ENCODE measurements around the gene PRKAR1B. TPM values are rescaled to one million over a fixed set of nuclear protein-coding genes. Genes with fewer than 3 reads are reported as not detected.

Gene PRKAR1B
- polyA plus RNA-seq, 1 of the 3 experiments (the other 2 are of a cell fraction), result 63.7 TPM

GRCh38 chr7:516216-516605 is 210.9 kb downstream of the PRKAR1B start:
- Histone ChIP-seq H3K9me2 (no peaks in the 10 kb centered on the region), H3K4me1 (ENCODE audit: control insufficient read depth in 1 of 2, insufficient read depth in 2 of 2, low read depth in 1 of 2, low read length in 1 of 2) (peaks cover 0 to 29% of the 10 kb centered on the region in 2 experiments; a peak in 3 of 4 replicates), H4K20me1 (ENCODE audit: insufficient read depth) (peaks cover 55% of the 10 kb centered on the region), H3K27me3 (ENCODE audit: insufficient read depth) (no peaks in the 10 kb centered on the region), H2AFZ (ENCODE audit: low read depth) (no peak overlapping the region), H3K27ac (ENCODE audit: low read depth in 2 of 2, low read length in 1 of 2) (peak overlapping the region in 1 of 2 experiments; percentile 79; a peak in 2 of 4 replicates), H3K79me2 (ENCODE audit: insufficient read depth) (peaks cover 78% of the 10 kb centered on the region), H3F3A (replicated peaks; ENCODE audit: insufficient read depth) (peaks cover 22% of the 10 kb centered on the region), H3K4me3 (ENCODE audit: low read depth in 2 of 2, low read length in 1 of 2) (peak overlapping the region in 1 of 2 experiments; percentile 100; a peak in 2 of 4 replicates), H3K9ac (peak overlapping the region; percentile 91; the same call in 1 of the 2 replicates), H3K36me3 (replicated peaks in 1 of 2; ENCODE audit: control insufficient read depth in 1 of 2, insufficient read depth in 2 of 2, low read length in 1 of 2) (peaks cover 0 to 5% of the 10 kb centered on the region in 2 experiments), H3K4me2 (peak overlapping the region; percentile 96), H3K9me3 (no peaks in the 10 kb centered on the region)
- WGBS (ENCODE audit: low lambda C conversion rate), result 54% methylated on average over 13 of the region's 13 CpGs
- CTCF ChIA-PET, result interaction anchor here (1.0 to 1.3 kb wide), 2 partner anchors 37 to 44 kb away, joined by 3 read pairs; no protein-coding TSS in a partner anchor
- no peak for TF ChIP-seq NFIC (IDR thresholded peaks at IDR 0.05; ENCODE audit: borderline replicate concordance)
- TF ChIP-seq RCOR1 (IDR thresholded peaks at IDR 0.05; ENCODE audit: low read length), result no peak
- no peak for TF ChIP-seq POLR2AphosphoS5 (IDR thresholded peaks at IDR 0.05; ENCODE audit: low read depth, low read length)
- POLR2A ChIA-PET, result no interaction called here
- DNase-seq, result no peak

GRCh38 chr7:515628-516027 is 211.5 kb downstream of the PRKAR1B start:
- peaks cover 22% of the 10 kb centered on the region for H3F3A ChIP-seq (replicated peaks; ENCODE audit: insufficient read depth)
- H3K79me2 ChIP-seq (ENCODE audit: insufficient read depth), result peaks cover 78% of the 10 kb centered on the region
- no peak for TF ChIP-seq FOXM1 (IDR thresholded peaks at IDR 0.05; ENCODE audit: low read depth)
- no peak for TF ChIP-seq RCOR1 (IDR thresholded peaks at IDR 0.05; ENCODE audit: low read length)
- TF ChIP-seq, protein P1, sequence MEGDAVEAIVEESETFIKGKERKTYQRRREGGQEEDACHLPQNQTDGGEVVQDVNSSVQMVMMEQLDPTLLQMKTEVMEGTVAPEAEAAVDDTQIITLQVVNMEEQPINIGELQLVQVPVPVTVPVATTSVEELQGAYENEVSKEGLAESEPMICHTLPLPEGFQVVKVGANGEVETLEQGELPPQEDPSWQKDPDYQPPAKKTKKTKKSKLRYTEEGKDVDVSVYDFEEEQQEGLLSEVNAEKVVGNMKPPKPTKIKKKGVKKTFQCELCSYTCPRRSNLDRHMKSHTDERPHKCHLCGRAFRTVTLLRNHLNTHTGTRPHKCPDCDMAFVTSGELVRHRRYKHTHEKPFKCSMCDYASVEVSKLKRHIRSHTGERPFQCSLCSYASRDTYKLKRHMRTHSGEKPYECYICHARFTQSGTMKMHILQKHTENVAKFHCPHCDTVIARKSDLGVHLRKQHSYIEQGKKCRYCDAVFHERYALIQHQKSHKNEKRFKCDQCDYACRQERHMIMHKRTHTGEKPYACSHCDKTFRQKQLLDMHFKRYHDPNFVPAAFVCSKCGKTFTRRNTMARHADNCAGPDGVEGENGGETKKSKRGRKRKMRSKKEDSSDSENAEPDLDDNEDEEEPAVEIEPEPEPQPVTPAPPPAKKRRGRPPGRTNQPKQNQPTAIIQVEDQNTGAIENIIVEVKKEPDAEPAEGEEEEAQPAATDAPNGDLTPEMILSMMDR (IDR thresholded peaks at IDR 0.05), result no peak
- no peak for TF ChIP-seq EZH2phosphoT487 (IDR thresholded peaks at IDR 0.05; ENCODE audit: borderline replicate concordance, low read depth)
- TF ChIP-seq, protein P2, sequence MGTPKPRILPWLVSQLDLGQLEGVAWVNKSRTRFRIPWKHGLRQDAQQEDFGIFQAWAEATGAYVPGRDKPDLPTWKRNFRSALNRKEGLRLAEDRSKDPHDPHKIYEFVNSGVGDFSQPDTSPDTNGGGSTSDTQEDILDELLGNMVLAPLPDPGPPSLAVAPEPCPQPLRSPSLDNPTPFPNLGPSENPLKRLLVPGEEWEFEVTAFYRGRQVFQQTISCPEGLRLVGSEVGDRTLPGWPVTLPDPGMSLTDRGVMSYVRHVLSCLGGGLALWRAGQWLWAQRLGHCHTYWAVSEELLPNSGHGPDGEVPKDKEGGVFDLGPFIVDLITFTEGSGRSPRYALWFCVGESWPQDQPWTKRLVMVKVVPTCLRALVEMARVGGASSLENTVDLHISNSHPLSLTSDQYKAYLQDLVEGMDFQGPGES (IDR thresholded peaks at IDR 0.05; ENCODE audit: low read depth, low read length), result no peak
- TF ChIP-seq CHD2 (IDR thresholded peaks at IDR 0.05; ENCODE audit: low read length, partially characterized antibody), result no peak
- no peak for TF ChIP-seq MAX (IDR thresholded peaks at IDR 0.05; ENCODE audit: low read depth)
- no peaks in the 10 kb centered on the region for H3K27me3 ChIP-seq (ENCODE audit: insufficient read depth)
- H2AFZ ChIP-seq (ENCODE audit: low read depth), result no peak overlapping the region
- no peaks in the 10 kb centered on the region for H3K9me2 ChIP-seq
- peaks cover 0 to 5% of the 10 kb centered on the region in 2 experiments for H3K36me3 ChIP-seq (replicated peaks in 1 of 2; ENCODE audit: control insufficient read depth in 1 of 2, insufficient read depth in 2 of 2, low read length in 1 of 2)
- H3K9me3 ChIP-seq, result no peaks in the 10 kb centered on the region
- H4K20me1 ChIP-seq (ENCODE audit: insufficient read depth), result peaks cover 55% of the 10 kb centered on the region
- WGBS (ENCODE audit: low lambda C conversion rate), result 77% methylated on average over 10 of the region's 10 CpGs
- peak overlapping the region in 1 of 2 experiments; percentile 13; a peak in 1 of 4 replicates for H3K4me3 ChIP-seq (ENCODE audit: low read depth in 2 of 2, low read length in 1 of 2)
- CTCF ChIA-PET, result interaction anchor here (1.0 to 1.3 kb wide), 2 partner anchors 37 to 44 kb away, joined by 3 read pairs; no protein-coding TSS in a partner anchor
- H3K4me2 ChIP-seq, result peak overlapping the region; percentile 96
- peak overlapping the region in 1 of 2 experiments; percentile 79; a peak in 2 of 4 replicates for H3K27ac ChIP-seq (ENCODE audit: low read depth in 2 of 2, low read length in 1 of 2)
- H3K4me1 ChIP-seq (ENCODE audit: control insufficient read depth in 1 of 2, insufficient read depth in 2 of 2, low read depth in 1 of 2, low read length in 1 of 2), result peaks cover 0 to 29% of the 10 kb centered on the region in 2 experiments; a peak in 3 of 4 replicates
- no peak for DNase-seq
- POLR2A ChIA-PET, result no interaction called here
- peak overlapping the region; percentile 24; the same call in 1 of the 2 replicates for H3K9ac ChIP-seq
